HEK293 (cell line): ENCODE measurements around the gene MAPK11.

ENCODE experiments used
- CTCF ChIA-PET: fragments of 350-600 bp; formaldehyde crosslinking; extraction: SDS; loops from one replicate; lab custom pipeline; 2021; ENCODE audit warnings: antibody characterized with exemption; lab: Yijun Ruan, JAX
- POLR2A ChIA-PET: fragments of 300-600 bp; formaldehyde crosslinking; extraction: SDS; loops from one replicate; lab custom pipeline; 2020; ENCODE audit warnings: antibody characterized with exemption, inconsistent platforms; lab: Yijun Ruan, JAX
- H3K27ac ChIP-seq: fragments of 200-500 bp; sonication (Bioruptor generic); 2 replicates; pipeline ENCODE4 v1.5.1; 2014; ENCODE audit warnings: low read depth, low read length, control low read depth, inconsistent platforms; ENCODE audit errors: extremely low read depth
- H3K36me3 ChIP-seq, 2 experiments: fragments of 200-500 bp in 1 of 2; sonication (Bioruptor generic) in 1 of 2; 1 replicate in 1 of 2; 2 replicates in 1 of 2; pipeline ENCODE4 v1.5.1; 2014 to 2017; ENCODE audit warnings: inconsistent platforms in 2 of 2, low read length in 2 of 2; ENCODE audit not compliant: control insufficient read depth in 2 of 2, insufficient read depth in 1 of 2
- H3K4me1 ChIP-seq: fragments of 200-500 bp; sonication (Bioruptor generic); 2 replicates; pipeline ENCODE4 v1.5.1; 2014; ENCODE audit warnings: mild to moderate bottlenecking, low read length, inconsistent platforms; ENCODE audit not compliant: control insufficient read depth, insufficient read depth
- H3K4me3 ChIP-seq: 2 replicates; pipeline ENCODE4 v1.5.1; 2011; ENCODE audit warnings: low read depth, mild to moderate bottlenecking, control low read depth, low read length, moderate library complexity
- H3K9me3 ChIP-seq: fragments of 200-500 bp; sonication (Bioruptor generic); 2 replicates; pipeline ENCODE4 v1.5.1; 2014; ENCODE audit warnings: low read depth, low read length, inconsistent platforms; ENCODE audit not compliant: control insufficient read depth, insufficient read depth
- GLIS2 ChIP-seq: fragments of 450-650 bp; formaldehyde crosslinking; IDR thresholded peaks from 2 replicates; pipeline ENCODE4 v1.5.1; 2016; ENCODE audit warnings: missing biosample characterization, missing genetic modification characterization
- HIC1 ChIP-seq: fragments of 450-650 bp; formaldehyde crosslinking; IDR thresholded peaks from 2 replicates; pipeline ENCODE4 v1.5.1; 2016; ENCODE audit warnings: missing biosample characterization, missing genetic modification characterization
- KLF1 ChIP-seq: fragments of 450-650 bp; formaldehyde crosslinking; IDR thresholded peaks from 2 replicates; pipeline ENCODE4 v1.5.1; 2016; ENCODE audit warnings: missing biosample characterization, missing genetic modification characterization
- PRDM4 ChIP-seq: fragments of 450-650 bp; formaldehyde crosslinking; IDR thresholded peaks from 2 replicates; pipeline ENCODE4 v1.5.1; 2017; ENCODE audit warnings: missing biosample characterization, missing genetic modification characterization
- REPIN1 ChIP-seq: fragments of 450-650 bp; formaldehyde crosslinking; IDR thresholded peaks from 2 replicates; pipeline ENCODE4 v1.5.1; 2017; ENCODE audit warnings: missing biosample characterization, missing genetic modification characterization, low read depth
- ZFP3 ChIP-seq: fragments of 450-650 bp; formaldehyde crosslinking; IDR thresholded peaks from 2 replicates; pipeline ENCODE4 v1.5.1; 2016; ENCODE audit warnings: low read depth, missing biosample characterization, missing genetic modification characterization
- ZNF133 ChIP-seq: fragments of 450-650 bp; formaldehyde crosslinking; IDR thresholded peaks from 2 replicates; pipeline ENCODE4 v1.5.1; 2016; ENCODE audit warnings: missing biosample characterization, missing genetic modification characterization
- ZNF146 ChIP-seq: fragments of 450-650 bp; formaldehyde crosslinking; IDR thresholded peaks from 2 replicates; pipeline ENCODE4 v1.5.1; 2016; ENCODE audit warnings: missing biosample characterization, missing genetic modification characterization
- ZNF184 ChIP-seq: fragments of 450-650 bp; IDR thresholded peaks from 2 replicates; pipeline ENCODE4 v1.5.1; 2018; ENCODE audit warnings: missing biosample characterization, mild to moderate bottlenecking, missing genetic modification characterization
- ZNF266 ChIP-seq: fragments of 450-650 bp; formaldehyde crosslinking; IDR thresholded peaks from 2 replicates; pipeline ENCODE4 v1.5.1; 2016; ENCODE audit warnings: missing biosample characterization, missing genetic modification characterization, low read depth
- ZNF335 ChIP-seq: fragments of 450-650 bp; formaldehyde crosslinking; conservative IDR thresholded peaks from 2 replicates; pipeline ENCODE4 v1.5.1; 2016; ENCODE audit warnings: missing biosample characterization, missing genetic modification characterization
- ZNF544 ChIP-seq: fragments of 450-650 bp; formaldehyde crosslinking; IDR thresholded peaks from 2 replicates; pipeline ENCODE4 v1.5.0; 2017; ENCODE audit warnings: missing biosample characterization, missing genetic modification characterization
- ZNF704 ChIP-seq: fragments of 450-650 bp; formaldehyde crosslinking; IDR thresholded peaks from 2 replicates; pipeline ENCODE4 v1.5.1; 2016; ENCODE audit warnings: missing biosample characterization, missing genetic modification characterization
- ZNF843 ChIP-seq: fragments of 450-650 bp; formaldehyde crosslinking; IDR thresholded peaks from 2 replicates; pipeline ENCODE4 v1.5.1; 2016; ENCODE audit warnings: missing biosample characterization, missing genetic modification characterization

MAPK11 gene

GRCh38 chr22:50282361-50283155 lies 12.4 kb upstream of the MAPK11 start:
- ChIA-PET POLR2A (interaction anchor here (1.4 kb wide), 1 partner anchor 13 kb away, joined by 3 read pairs; no protein-coding TSS in a partner anchor), CTCF (interaction anchor here (0.6 kb wide), 1 partner anchor 8 kb away, joined by 4 read pairs; no protein-coding TSS in a partner anchor)
- no peaks in the 10 kb centered on the region for H3K4me1 ChIP-seq
- no peaks in the 10 kb centered on the region for H3K9me3 ChIP-seq
- TF ChIP-seq ZNF184 (tag by site-specific recombination): no peak
- TF ChIP-seq KLF1 (tag by site-specific recombination): peak; percentile 41; the same call in 1 of the 2 replicates
- peak; percentile 44; the same call in 1 of the 2 replicates for TF ChIP-seq HIC1 (tag by site-specific recombination)
- TF ChIP-seq GLIS2 (tag by site-specific recombination): peak; percentile 16; the same call in 1 of the 2 replicates
- TF ChIP-seq ZNF133: no peak
- no peak for TF ChIP-seq ZNF335 (tag by site-specific recombination)
- TF ChIP-seq ZNF843 (tag by site-specific recombination): no peak
- no peak for TF ChIP-seq ZNF266
- no peak for TF ChIP-seq REPIN1 (tag by site-specific recombination)
- TF ChIP-seq ZNF544 (tag by site-specific recombination): no peak
- TF ChIP-seq ZFP3 (tag by site-specific recombination): no peak
- no peak for TF ChIP-seq ZNF704 (tag by site-specific recombination)
- no peak for TF ChIP-seq ZNF146
- no peak overlapping the region for H3K4me3 ChIP-seq
- peaks cover 0 to 93% of the 10 kb centered on the region in 2 experiments; a peak in 2 of 3 replicates for H3K36me3 ChIP-seq
- no peak overlapping the region for H3K27ac ChIP-seq

- POLR2A ChIA-PET: interaction anchor here (1.4 kb wide), 1 partner anchor 13 kb away, joined by 3 read pairs; no protein-coding TSS in a partner anchor
- H3K36me3 ChIP-seq: peaks cover 0 to 94% of the 10 kb centered on the region in 2 experiments; a peak in 2 of 3 replicates
- CTCF ChIA-PET: interaction anchor here (0.7 kb wide), 1 partner anchor 368 kb away, joined by 3 read pairs; no protein-coding TSS in a partner anchor
- H3K4me3 ChIP-seq: no peak overlapping the region
- no peak overlapping the region for H3K27ac ChIP-seq
- H3K9me3 ChIP-seq: no peaks in the 10 kb centered on the region
- no peaks in the 10 kb centered on the region for H3K4me1 ChIP-seq
- TF ChIP-seq HIC1 (tag by site-specific recombination) (peak; percentile 54; the same call in 1 of the 2 replicates), PRDM4 (tag by site-specific recombination) (no peak)
Measured at GRCh38 chr22:50281957-50282356, 11.8 kb upstream of the MAPK11 start.
